GM12878 (cell line): ENCODE measurements around the gene SCLT1.

Experiments used
- GABPA ChIP-seq: IDR thresholded peaks from 2 replicates; pipeline ENCODE4 v1.6.1; 2014; ENCODE audit warnings: antibody characterized with exemption, low read depth, mild to moderate bottlenecking, inconsistent platforms
- KDM1A ChIP-seq: fragments of 200-600 bp; sonication (generic); IDR thresholded peaks from 2 replicates; pipeline ENCODE4 v1.6.1; 2016; ENCODE audit warnings: borderline replicate concordance
- MLLT1 ChIP-seq: fragments of 450-650 bp; IDR thresholded peaks from 2 replicates; pipeline ENCODE4 v1.6.1; 2016; ENCODE audit warnings: mild to moderate bottlenecking
- POLR2A ChIP-seq: IDR thresholded peaks from 2 replicates; pipeline ENCODE4 v1.6.1; 2011; ENCODE audit warnings: low read depth, mild to moderate bottlenecking, low read length
- SREBF1 ChIP-seq: IDR thresholded peaks from 2 replicates; pipeline ENCODE4 v1.6.1; 2012; ENCODE audit warnings: mild to moderate bottlenecking, low read length
- TARDBP ChIP-seq: IDR thresholded peaks from 2 replicates; pipeline ENCODE4 v1.6.1; 2016; ENCODE audit warnings: borderline replicate concordance
- TF ChIP-seq, protein P1 (sequence below): fragments of 450-650 bp; IDR thresholded peaks from 2 replicates; pipeline ENCODE4 v1.6.1; 2017; ENCODE audit warnings: antibody characterized with exemption, mild to moderate bottlenecking, moderate library complexity
- TF ChIP-seq, protein P2 (sequence below), 3 experiments: IDR thresholded peaks in 2 of 3; conservative IDR thresholded peaks in 1 of 3; 2 replicates each; pipeline ENCODE4 v1.5.1; 2011; ENCODE audit warnings: low read depth in 3 of 3, low read length in 3 of 3, mild to moderate bottlenecking in 3 of 3, control low read depth in 2 of 3, moderate library complexity in 2 of 3, inconsistent platforms in 1 of 3, mixed read lengths in 1 of 3; ENCODE audit not compliant: control insufficient read depth in 2 of 3, insufficient read depth in 1 of 3; ENCODE audit errors: extremely low read depth in 1 of 3

- TF ChIP-seq POLR2A (no peak), GABPA (no peak), TARDBP (no peak), MLLT1 (no peak), SREBF1 (no peak), KDM1A (no peak)
- TF ChIP-seq, protein P1, sequence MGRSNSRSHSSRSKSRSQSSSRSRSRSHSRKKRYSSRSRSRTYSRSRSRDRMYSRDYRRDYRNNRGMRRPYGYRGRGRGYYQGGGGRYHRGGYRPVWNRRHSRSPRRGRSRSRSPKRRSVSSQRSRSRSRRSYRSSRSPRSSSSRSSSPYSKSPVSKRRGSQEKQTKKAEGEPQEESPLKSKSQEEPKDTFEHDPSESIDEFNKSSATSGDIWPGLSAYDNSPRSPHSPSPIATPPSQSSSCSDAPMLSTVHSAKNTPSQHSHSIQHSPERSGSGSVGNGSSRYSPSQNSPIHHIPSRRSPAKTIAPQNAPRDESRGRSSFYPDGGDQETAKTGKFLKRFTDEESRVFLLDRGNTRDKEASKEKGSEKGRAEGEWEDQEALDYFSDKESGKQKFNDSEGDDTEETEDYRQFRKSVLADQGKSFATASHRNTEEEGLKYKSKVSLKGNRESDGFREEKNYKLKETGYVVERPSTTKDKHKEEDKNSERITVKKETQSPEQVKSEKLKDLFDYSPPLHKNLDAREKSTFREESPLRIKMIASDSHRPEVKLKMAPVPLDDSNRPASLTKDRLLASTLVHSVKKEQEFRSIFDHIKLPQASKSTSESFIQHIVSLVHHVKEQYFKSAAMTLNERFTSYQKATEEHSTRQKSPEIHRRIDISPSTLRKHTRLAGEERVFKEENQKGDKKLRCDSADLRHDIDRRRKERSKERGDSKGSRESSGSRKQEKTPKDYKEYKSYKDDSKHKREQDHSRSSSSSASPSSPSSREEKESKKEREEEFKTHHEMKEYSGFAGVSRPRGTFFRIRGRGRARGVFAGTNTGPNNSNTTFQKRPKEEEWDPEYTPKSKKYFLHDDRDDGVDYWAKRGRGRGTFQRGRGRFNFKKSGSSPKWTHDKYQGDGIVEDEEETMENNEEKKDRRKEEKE: no peak
- TF ChIP-seq, protein P2, sequence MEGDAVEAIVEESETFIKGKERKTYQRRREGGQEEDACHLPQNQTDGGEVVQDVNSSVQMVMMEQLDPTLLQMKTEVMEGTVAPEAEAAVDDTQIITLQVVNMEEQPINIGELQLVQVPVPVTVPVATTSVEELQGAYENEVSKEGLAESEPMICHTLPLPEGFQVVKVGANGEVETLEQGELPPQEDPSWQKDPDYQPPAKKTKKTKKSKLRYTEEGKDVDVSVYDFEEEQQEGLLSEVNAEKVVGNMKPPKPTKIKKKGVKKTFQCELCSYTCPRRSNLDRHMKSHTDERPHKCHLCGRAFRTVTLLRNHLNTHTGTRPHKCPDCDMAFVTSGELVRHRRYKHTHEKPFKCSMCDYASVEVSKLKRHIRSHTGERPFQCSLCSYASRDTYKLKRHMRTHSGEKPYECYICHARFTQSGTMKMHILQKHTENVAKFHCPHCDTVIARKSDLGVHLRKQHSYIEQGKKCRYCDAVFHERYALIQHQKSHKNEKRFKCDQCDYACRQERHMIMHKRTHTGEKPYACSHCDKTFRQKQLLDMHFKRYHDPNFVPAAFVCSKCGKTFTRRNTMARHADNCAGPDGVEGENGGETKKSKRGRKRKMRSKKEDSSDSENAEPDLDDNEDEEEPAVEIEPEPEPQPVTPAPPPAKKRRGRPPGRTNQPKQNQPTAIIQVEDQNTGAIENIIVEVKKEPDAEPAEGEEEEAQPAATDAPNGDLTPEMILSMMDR (IDR thresholded peaks at IDR 0.05 in 2 of 3, conservative IDR thresholded peaks at IDR 0.05 in 1 of 3; ENCODE audit: control insufficient read depth in 2 of 3, extremely low read depth in 1 of 3, insufficient read depth in 1 of 3, low read depth in 3 of 3, low read length in 3 of 3): no peak
These were observed 231.4 kb downstream of the SCLT1 start for GRCh38 chr4:128861856-128862518.
